ENCODE data around the gene TCP11.

GRCh38 chr6:35072051-35072697 is 69.0 kb downstream of the TCP11 start:
- TF ChIP-seq CTCF (IDR thresholded peaks at IDR 0.05; ENCODE audit: low read depth, low read length, poor library complexity, severe bottlenecking) = no peak
- TF ChIP-seq EZH2phosphoT487 (IDR thresholded peaks at IDR 0.05; ENCODE audit: borderline replicate concordance, low read length) = no peak

Measured in DOHH2 (cell line).